ENCODE data around the gene RASGRF1. TPM values are rescaled to one million over a fixed set of nuclear protein-coding genes. Genes with fewer than 3 reads are reported as not detected.

Gene RASGRF1
- total and polyA plus RNA-seq, 8 donors = 0.10 to 3.8 (median 1.2) TPM; not detected in 4

- intact Hi-C loops (cut with DNase I; ENCODE audit: low total_unique reads) = no loop called here
- WGBS, 5 donors = 37 to 54% (median 45%) methylated on average over 3 to 6 of the region's 6 CpGs
- peak in 1 of 2 donors; percentile 62 for DNase-seq
- Histone ChIP-seq H3K9me3 (no peaks in the 10 kb centered on the region), H3K27me3 (no peaks in the 10 kb centered on the region), H3K27ac (no peak overlapping the region), H3K4me3 (no peak overlapping the region), H3K36me3 (no peaks in the 10 kb centered on the region), H3K4me1 (peaks cover 0 to 13% (median 6%) of the 10 kb centered on the region in 4 donors)
- TF ChIP-seq CTCF (IDR thresholded peaks at IDR 0.05) (no peak), POLR2A (IDR thresholded peaks at IDR 0.05) (no peak), EP300 (IDR thresholded peaks at IDR 0.05) (no peak), POLR2AphosphoS5 (IDR thresholded peaks at IDR 0.05) (no peak)
Observed at GRCh38 chr15:79004336-79004735, 86.2 kb downstream of the RASGRF1 start.

GRCh38 chr15:79003896-79004295 is 86.7 kb downstream of the RASGRF1 start:
- TF ChIP-seq POLR2AphosphoS5 (IDR thresholded peaks at IDR 0.05) = no peak
- no peak for TF ChIP-seq EP300 (IDR thresholded peaks at IDR 0.05)
- TF ChIP-seq CTCF (IDR thresholded peaks at IDR 0.05) = no peak
- TF ChIP-seq POLR2A (IDR thresholded peaks at IDR 0.05) = no peak
- 89 to 96% (median 92%) methylated on average over 20 to 24 of the region's 24 CpGs for WGBS, 5 donors
- Histone ChIP-seq H3K9me3 (no peaks in the 10 kb centered on the region), H3K27ac (no peak overlapping the region), H3K4me3 (no peak overlapping the region), H3K27me3 (no peaks in the 10 kb centered on the region), H3K4me1 (peaks cover 0 to 13% (median 6%) of the 10 kb centered on the region in 4 donors), H3K36me3 (no peaks in the 10 kb centered on the region)
- intact Hi-C loops (cut with DNase I; ENCODE audit: low total_unique reads) = no loop called here
- DNase-seq = no peak

DNA sequence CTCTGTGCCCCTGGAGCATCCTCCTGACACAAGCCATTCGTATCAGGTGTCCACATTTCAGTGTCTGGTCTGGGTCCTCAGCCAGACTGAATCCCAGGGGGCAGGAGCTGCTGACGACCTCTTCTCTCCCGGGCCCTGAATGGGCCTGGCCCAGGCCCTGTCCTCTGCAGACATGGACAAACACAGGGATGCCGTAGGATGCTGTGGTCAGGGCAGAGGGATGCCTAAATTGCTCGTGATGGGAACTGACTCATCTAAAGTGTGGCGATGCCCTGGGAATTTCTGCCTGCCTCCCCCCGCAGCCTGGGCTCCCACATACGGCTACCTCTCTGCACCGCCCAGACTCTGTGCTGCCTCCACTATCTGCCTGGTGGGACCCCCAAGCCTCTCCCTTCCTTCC is 87.3 kb downstream of the RASGRF1 start:
- no peak for TF ChIP-seq POLR2AphosphoS5 (IDR thresholded peaks at IDR 0.05)
- TF ChIP-seq POLR2A (IDR thresholded peaks at IDR 0.05) = no peak
- TF ChIP-seq CTCF (IDR thresholded peaks at IDR 0.05) = no peak
- no peak for TF ChIP-seq EP300 (IDR thresholded peaks at IDR 0.05)
- Histone ChIP-seq H3K4me1 (peaks cover 0 to 13% (median 6%) of the 10 kb centered on the region in 4 donors), H3K9me3 (no peaks in the 10 kb centered on the region), H3K27ac (no peak overlapping the region), H3K4me3 (no peak overlapping the region), H3K36me3 (no peaks in the 10 kb centered on the region), H3K27me3 (no peaks in the 10 kb centered on the region)
- 84 to 92% (median 90%) methylated on average over 7 to 9 of the region's 9 CpGs for WGBS, 5 donors
- DNase-seq = no peak
- intact Hi-C loops (cut with DNase I; ENCODE audit: low total_unique reads) = no loop called here

DNA sequence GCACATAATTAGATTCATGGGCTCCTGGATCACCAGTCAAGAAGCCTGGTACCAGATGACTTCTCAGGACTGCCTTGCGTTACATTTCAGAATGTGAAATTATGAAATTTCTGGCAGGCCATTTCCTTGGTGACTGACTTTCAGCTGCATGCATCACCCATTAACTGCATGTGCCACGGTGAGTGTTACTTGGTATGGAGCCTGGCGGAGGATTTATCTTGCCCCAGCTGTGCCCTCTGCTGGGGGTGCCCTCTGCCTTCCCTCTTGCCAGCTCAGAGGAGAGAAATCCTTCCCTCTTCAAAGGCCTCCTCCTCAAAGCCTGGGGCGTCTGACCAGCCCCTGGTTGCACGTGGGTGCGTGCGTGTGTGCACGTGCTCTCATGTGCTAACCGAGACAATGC is 88.0 kb downstream of the RASGRF1 start:
- no peaks in the 10 kb centered on the region for H3K9me3 ChIP-seq
- 74 to 88% (median 83%) methylated on average over 8 to 9 of the region's 9 CpGs for WGBS, 5 donors
- no peaks in the 10 kb centered on the region for H3K27me3 ChIP-seq
- H3K36me3 ChIP-seq = no peaks in the 10 kb centered on the region
- H3K4me1 ChIP-seq = peaks cover 0 to 13% (median 6%) of the 10 kb centered on the region in 4 donors
- no peak overlapping the region for H3K4me3 ChIP-seq
- no peak for TF ChIP-seq EP300 (IDR thresholded peaks at IDR 0.05)
- TF ChIP-seq CTCF (IDR thresholded peaks at IDR 0.05) = no peak
- no peak for TF ChIP-seq POLR2A (IDR thresholded peaks at IDR 0.05)
- TF ChIP-seq POLR2AphosphoS5 (IDR thresholded peaks at IDR 0.05) = no peak
- intact Hi-C loops (cut with DNase I; ENCODE audit: low total_unique reads) = no loop called here
- DNase-seq = no peak
- no peak overlapping the region for H3K27ac ChIP-seq
